WTC11 (cell line): ENCODE data around the gene SPAST.

Experiments used
- CTCF ChIP-seq: fragments of 200-600 bp; IDR thresholded peaks from 2 replicates; pipeline ENCODE4 v1.8.0; 2022; ENCODE audit warnings: antibody characterized with exemption
- E2F1 ChIP-seq: sonication (generic); formaldehyde crosslinking; IDR thresholded peaks from 2 replicates; pipeline ENCODE4 v1.8.0; 2022; ENCODE audit warnings: mild to moderate bottlenecking, missing genetic modification reagents
- E2F5 ChIP-seq: sonication (generic); formaldehyde crosslinking; IDR thresholded peaks from 2 replicates; pipeline ENCODE4 v1.8.1; 2022; ENCODE audit warnings: mild to moderate bottlenecking, moderate library complexity, missing genetic modification reagents
- FOXK1 ChIP-seq: sonication (generic); formaldehyde crosslinking; IDR thresholded peaks from 2 replicates; pipeline ENCODE4 v1.8.0; 2022; ENCODE audit warnings: mild to moderate bottlenecking, moderate library complexity, missing genetic modification reagents
- MYBL2 ChIP-seq: sonication (generic); formaldehyde crosslinking; IDR thresholded peaks from 2 replicates; pipeline ENCODE4 v1.8.1; 2023; ENCODE audit warnings: mild to moderate bottlenecking, moderate library complexity, missing genetic modification reagents
- ZNF138 ChIP-seq: sonication (generic); formaldehyde crosslinking; conservative IDR thresholded peaks from 2 replicates; pipeline ENCODE4 v1.8.1; 2022; ENCODE audit warnings: mild to moderate bottlenecking, moderate library complexity, missing genetic modification reagents

DNA sequence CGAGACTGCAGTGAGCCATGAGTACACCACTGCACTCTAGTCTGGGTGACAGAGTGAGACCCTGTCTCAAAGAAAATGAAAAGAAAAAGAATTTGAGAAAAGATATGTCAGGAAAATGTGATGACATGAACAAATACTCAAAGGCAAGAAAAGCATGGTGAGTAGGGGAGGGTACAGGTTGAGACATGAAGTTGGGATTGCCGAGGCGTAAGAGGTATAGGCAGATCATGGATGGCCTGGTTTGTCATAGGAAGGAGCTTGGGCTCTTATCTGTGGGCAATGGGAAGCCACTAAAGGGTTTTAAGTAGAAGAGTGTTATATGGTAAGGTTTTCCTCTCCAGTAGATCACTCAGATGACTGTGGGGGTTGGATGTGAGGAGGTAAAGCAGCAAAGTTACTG is 32.3 kb downstream of the SPAST start:
- no peak for TF ChIP-seq CTCF
- no peak for TF ChIP-seq FOXK1 (CRISPR knock-in tag)
- no peak for TF ChIP-seq ZNF138
- TF ChIP-seq E2F1 (CRISPR knock-in tag): no peak
- no peak for TF ChIP-seq MYBL2 (CRISPR knock-in tag)
- no peak for TF ChIP-seq E2F5 (CRISPR knock-in tag)
